DMS 273 (cell line): ENCODE data around the gene PTPN1.
"Not testable (repeated sequence)": the region's sequence is repeated elsewhere in the genome, so short reads cannot be mapped to it uniquely, and the experiment has no call there.

Source experiments
- DNase-seq: peaks from one replicate; lab custom pipeline; 2025; ENCODE audit not compliant: unreplicated experiment; lab: John Stamatoyannopoulos, UW

The PTPN1 gene

DNA sequence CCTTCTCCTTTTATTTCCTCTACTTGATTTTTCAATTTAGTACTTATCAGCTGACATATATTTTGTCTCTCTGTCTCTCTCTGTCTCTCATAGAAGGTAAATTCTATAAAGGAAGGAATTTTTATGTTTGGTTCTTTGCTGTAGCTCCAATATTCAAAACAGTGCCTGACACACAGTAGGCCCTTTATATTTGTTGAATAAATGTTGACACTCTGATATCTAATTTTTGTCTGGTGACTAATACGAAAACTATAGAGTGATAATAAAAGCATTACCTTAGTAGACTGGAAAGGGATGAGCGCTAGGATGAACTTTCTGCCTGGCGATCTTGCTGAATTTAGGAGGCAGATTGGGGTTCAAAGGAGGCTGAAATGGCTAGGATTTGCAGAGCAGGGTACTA is 42.8 kb downstream of the PTPN1 start:
- no peak for DNase-seq

DNA sequence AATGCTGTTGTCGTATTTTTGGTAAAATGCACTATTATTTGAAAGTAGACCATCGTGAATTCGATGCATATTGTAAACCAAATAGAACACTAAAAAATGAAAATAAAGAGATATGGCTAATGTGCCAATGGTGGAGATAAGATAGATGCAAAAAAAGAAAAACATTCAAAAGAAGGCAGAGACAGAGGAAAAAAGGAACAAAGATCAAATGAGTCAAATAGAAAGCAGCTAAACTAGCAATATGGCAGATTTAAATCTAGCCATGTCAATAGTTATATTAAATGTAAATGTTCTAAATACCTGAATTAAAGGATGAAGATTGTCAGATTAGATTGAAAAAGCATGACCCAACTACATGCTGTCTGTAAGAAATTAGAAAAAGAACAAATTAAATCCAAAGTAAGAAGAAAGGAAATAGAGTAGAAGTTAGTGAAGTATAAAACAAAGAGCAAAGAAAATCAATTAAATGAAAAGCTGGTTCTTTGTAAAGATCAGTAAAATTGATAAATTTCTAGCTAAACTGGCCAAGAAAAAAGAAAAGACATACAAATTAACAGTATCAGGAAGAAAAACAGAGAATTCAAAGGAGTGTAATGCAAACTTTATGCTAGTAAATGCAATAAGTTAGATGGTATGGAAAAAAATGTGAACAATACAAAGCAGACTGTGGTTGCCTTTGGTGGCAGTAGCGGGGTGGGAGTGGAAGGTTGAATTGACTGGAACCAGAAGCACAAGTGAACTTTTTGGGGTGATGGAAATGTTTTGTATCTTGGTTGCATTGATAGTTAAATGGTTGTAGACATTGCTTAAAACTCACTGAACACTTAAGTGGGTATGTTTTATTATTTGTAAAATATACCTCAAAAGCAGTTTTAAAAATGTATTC is 44.8 kb downstream of the PTPN1 start:
- no peak for DNase-seq

DNA sequence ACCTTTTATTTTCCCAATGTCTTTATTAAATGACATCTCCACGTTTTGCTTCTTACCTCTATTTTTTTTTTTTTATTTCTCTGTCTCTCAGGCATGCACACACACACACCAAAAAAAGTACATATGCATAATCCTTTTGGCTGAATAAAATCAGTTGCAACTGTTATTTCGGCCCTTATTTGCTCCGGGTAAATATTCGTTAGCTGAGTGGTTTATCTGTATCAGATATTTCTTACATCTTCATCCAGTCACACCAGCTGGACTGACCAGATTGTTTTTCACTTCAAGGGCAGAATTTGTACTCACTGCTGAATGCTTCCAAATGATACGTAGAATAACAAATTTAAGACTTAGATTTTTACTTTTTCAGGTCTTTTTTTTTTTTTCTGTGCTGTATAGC is 45.5 kb downstream of the PTPN1 start:
- no peak for DNase-seq

DNA sequence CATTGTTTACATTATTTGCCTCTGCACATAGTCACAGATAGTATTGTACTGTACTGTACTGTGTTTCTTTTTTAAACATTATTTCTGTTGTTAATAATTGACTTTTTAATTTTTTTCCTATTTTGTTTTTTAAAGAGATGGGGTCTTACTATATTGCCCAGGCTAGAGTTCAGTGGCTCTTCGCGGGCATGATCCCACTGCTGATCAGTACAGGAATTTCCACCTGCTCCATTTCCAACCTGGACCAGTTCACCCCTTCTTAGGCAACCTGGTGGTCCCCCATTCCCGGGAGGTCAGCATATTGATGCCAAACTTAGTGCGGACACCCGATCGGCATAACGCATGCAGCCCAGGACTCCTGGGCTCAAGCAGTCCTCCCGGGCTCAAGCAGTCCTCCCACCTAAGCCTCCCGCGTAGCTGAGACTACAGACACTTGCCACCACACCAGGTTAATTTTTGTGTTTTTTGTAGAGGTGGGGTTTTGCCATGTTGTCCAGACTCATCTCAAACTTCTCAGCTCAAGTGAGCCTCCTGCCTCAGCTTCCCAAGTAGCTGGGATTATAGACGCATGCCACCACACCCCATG is 47.5 kb downstream of the PTPN1 start:
- DNase-seq, result no peak

DNA sequence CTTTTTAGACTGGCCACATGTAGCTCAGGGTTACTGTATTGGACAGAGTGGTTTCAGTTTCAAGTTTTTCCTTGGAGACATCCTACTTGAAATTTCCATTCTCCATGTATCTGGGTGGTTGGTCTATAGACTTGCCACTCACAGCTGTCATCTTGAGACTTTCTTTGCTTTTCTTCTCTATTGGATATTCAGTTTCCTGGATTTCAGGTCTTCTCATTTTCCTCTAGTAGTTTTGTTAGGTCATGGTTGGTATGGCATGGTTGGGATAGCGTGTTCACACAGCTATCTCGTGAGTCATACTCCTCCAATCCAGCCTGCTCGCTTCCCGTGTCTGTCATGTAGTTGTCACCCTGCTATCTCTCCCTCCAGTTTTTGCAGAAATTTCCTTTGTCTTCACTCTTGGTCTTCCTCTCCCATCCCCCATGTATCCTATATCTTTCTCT is 48.3 kb downstream of the PTPN1 start:
- DNase-seq, result no peak

DNA sequence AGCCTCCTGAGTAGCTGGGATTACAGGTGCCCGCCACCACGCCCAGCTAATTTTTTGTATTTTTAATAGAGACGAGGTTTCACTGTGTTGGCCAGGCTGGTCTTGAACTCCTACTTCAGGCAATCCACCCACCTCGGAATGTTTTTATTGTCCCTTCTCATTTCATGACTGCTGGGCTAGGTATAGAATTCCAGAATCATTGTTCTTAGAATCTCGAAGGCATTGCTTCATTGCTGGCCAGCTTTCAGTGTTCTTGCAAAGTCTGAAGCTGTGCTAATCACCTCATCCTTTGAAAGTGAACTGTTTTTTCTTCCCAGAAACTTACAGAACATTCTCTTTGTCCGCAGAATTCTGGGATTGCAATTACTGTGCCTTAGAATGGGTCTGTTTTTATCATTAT is 49.0 kb downstream of the PTPN1 start:
- no peak for DNase-seq

DNA sequence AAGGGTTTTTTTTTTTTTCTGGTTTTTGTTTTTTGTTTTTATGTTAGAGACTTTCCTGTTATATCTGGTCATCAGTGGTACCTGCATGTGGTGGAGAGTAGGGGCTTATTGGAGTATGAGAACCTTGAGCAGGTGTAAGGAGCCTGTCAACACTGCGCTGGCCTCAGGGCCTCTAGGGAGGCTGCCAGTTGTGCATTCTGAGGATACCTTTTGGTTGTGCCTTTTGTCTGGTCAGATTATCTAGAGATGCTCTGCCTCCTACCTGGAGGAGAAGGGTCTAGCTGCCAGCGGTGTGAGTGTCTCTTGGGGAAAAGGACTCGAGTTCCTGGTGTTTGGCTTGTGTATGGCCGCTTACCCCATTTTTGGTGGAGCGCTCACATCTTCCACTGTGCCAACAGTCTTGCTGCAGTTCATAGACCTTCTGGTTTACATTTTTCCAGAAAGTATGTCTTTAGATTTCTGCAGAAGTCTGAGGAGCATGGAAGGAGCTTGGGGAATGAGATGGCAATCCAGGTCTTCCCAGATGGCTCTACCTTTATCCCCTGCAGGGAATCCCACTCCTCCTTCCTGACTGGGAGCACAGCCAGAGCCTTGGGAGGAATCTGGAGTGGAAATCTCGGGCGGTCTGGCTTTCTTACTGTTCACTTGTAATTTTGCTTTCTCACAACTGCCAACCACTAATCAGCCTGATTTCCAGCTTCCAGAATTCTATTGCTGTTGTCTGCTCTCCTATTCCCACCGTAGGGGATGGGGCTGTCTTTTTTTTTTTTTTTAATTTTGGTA is 49.9 kb downstream of the PTPN1 start:
- DNase-seq, result no peak

DNA sequence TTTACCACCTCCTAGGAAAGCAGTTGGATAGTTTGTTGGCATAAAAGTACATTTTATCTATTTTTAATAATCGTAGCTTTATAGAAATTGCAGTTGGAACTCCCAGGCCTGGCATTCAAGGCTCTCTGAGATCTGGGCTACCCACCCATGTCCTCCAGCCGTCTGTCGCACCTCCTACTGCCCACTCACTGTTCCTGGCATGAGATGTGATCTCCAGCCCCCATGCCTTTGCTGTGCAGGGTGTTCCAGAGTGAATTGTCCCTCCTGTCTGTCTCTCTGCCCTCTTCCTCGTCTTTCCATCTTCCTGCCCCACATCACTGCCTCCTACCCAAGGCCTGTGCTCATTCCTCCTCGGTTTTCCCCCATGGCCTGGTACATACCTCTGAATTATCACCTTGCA is 50.7 kb downstream of the PTPN1 start:
- DNase-seq, result no peak

DNA sequence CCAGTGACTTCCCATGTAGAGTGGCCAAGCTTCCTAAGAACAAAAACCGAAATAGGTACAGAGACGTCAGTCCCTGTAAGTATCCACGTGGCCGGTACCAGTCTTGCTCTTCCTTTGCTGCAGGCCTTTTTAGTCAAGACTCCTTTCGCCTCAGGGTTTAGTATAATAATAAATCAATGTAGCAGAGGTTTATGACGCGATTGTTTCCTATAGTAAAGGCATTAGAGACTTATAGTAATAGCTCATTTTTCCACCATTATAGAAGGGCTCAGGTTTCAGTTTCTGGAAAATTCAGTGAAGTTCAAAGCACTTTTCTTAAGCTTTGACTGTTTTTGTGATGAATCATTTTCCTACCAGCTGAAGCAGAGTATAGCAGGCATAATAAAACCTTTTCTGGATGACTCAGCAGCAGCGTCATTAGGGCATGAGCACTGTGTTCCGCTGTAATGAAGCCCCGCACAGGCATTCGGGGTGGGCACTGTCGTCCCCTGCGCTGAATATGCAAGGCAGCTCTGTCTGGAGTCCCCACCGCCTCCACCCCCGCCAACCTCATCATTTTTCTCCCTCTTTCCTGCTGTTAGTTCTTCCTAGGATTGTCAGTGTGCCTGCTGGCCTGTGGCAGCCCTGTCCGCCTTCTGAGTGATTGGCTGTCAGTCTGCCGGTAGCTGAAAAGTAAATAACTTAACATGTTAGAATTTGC is 51.3 kb downstream of the PTPN1 start:
- no peak for DNase-seq

DNA sequence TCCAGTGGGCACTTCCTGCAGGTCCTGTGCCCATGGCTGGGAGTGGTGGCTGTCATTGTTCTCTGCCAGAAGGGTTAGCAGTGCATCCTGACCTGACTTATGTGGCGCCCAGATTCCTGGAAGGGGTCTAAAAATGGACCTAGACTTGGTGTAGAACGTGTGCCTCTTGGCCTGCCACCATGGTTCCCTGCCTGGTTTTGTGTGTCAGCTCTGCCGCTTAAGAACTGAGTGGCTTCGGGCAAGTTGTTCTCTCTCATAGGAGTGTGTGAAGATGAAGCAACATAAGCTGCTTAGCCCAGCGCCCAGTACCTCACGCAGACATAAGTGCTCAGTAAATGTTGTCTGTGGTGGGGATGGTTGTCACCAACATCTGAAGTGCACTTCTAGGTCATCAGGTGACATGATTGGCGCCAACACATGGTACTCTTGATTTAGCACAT is 52.1 kb downstream of the PTPN1 start:
- DNase-seq, result no peak

DNA sequence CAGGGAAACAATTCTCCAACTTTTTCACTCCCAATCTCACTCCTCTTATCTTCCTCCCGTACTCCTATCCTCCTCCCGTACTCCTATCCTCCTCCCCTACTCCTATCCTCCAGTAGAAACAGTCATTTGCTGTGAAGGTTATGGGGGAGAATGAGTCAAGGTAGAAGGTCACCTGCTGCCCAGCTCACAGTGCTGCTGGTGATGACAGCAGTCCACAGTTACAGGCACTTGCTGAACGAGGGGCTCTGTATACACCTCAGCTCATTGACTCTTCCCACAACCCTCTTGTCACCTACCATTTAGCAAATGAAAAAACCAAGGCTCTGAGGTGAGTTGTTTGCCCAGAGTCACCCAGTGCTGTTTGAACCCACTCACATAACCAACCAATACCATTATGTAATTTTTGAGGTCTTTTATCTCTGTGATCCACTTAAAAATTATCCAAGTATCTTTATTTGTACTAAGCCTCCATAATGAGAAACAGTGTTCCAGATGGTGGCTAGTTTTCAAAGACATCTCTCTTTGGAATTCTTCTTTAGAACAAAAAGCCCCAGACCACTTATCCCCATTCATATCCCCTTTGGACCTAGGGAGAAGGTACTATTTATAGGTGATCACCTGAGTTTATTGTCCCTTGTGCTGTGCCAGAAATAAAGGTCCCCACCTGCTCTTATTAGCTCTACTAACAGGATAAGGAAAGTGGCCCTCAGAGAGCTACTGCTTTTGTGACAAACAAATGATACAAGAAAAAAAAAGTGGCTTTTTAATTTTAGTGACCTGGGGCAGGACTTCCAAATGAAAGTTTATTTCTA is 53.2 kb downstream of the PTPN1 start:
- DNase-seq, result no peak

DNA sequence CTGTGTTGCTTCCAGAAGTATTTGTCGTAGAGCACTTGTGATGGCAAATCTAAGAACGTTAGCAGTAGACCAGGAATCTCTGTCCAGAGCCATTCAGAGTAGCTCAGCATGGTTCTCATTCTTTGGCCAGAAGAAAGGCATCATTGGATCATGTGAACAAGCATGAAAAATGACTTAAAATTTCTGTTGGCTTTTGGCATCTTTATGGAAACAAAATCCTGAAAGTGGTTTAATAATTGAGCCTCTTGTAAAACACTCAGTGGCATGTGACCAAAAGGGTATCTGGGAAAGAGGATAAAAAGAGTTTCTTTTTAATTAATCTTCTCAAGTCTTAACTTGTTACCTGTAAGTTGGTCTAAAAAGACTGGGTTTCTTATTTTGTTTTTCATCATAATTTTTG is 55.2 kb downstream of the PTPN1 start:
- no peak for DNase-seq

DNA sequence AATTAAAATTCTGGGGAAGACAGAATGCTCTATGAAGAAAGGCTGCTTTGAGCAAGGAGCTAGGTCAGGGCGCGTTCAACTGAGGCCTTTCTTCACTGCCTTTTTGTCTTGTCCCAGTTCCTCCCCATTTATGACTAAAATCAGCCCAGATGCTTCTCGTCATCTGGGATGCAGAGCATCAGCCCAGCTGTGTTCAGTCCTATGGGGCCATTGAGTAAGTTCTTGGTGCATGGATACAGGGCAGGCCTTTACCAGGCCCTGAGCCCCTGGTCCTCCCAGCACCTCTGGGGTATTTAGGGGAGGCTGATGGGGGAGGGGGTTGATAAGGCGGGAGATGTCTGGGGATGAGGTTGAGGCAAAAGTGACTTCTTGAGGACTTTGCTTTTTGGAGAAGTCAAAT is 55.7 kb downstream of the PTPN1 start:
- DNase-seq, result no peak

DNA sequence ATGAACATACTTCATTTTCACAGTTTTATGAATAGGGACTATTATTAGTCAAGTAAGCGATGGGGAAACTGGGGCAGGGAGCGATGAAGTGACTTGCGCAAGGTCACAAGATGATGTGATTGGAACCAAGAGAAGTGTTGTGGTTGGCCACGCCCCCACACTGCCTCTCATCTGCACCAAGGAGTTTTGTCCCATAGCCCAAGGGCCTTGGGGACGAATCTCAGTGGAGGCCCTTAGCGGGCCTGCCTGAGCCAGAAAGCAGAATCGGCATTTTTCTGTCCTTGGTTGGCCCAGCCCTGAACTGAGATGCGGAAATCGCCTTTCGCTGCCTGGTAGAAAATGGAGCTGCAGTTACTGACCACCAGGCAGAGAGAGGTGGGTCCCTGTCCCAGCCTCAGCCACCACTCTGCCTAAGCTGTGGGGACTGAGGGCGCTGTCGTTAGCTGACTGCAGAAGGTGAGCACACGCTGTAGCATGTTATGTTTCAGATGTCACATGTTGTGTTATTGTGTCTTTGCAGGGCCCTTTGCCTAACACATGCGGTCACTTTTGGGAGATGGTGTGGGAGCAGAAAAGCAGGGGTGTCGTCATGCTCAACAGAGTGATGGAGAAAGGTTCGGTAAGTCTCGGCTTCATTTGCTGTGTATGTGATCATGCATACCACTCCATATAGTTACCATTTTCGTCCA is 57.8 kb downstream of the PTPN1 start:
- DNase-seq, result no peak

DNA sequence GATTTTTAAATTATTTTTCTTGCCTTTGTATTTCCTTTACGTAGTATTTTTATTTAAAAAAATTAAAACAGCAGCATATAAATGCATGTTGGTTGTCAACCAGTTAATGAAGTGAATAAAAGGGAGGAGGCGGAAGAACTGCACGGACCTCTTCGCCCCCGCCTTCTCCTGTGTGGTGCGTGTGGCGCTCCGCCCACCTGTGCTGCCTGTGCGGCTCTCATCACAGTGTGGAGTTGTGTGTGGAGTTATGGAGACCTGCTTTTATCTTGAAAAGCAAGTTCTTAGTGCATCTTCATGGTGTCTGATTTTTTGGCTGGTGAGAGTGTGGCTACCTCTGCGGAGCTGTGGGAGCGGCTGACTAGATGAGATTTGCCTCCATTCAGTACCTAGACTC is 58.4 kb downstream of the PTPN1 start:
- DNase-seq, result no peak

DNA sequence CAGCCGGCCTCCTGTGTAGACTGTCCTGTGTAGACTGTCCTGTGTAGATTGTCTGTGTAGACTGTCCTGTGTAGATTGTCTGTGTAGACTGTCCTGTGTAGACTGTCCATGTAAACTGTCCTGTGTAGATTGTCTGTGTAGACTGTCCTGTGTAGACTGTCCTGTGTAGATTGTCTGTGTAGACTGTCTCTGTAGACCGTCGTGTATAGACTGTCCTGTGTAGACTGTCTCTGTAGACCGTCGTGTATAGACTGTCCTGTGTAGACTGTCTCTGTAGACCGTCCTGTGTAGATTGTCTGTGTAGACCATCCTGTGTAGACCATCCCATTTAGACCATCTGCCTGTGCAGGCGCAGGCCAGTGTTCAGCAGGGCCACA is 59.3 kb downstream of the PTPN1 start:
- DNase-seq, result not testable (repeated sequence)

DNA sequence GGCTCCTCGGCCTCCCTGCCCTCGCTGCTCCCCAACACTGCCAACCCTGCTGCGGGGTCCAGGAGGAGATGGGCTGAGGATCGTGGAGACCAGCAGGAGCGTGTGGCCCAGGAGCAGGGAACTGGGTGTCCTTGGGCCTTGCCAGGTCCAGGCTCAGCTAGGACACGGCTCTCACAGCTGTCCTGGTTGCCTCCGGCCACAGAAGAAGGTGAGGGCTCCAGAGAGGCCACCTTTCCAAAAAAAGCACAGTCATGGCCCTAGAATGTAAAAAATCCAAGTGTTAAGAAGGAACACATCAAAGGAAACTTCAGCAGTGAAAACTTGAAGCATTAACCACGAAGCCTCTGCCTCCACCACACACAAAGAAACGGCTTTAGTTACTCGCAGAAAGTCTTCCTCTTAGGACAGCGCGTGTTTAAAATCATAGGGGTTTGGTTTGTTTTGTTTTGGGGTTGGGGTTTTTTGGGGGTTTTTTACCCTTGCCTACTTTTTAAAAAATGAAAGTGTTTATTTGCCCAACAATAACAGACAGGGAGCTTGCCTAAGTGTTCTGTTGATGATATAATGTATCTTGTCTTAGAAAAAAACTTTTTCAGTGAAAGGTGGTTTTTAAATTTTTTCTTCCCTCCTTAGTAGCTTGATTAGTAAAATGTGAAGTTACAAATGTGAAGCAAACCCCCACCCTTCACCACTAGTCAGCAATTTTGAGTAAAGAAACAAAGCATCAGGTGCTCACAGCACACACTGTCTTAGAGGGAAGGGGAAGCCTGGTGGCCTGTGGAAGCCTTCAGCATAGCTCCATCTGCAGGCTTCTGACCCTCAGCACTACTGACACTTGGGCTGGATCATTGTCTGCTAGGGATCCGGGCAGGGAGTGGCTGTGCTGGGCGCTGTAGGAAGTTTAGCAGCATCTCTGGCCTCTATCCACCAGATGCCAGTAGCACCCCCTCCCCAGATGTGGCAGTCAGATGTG is 60.0 kb downstream of the PTPN1 start:
- peak; percentile 32 for DNase-seq

DNA sequence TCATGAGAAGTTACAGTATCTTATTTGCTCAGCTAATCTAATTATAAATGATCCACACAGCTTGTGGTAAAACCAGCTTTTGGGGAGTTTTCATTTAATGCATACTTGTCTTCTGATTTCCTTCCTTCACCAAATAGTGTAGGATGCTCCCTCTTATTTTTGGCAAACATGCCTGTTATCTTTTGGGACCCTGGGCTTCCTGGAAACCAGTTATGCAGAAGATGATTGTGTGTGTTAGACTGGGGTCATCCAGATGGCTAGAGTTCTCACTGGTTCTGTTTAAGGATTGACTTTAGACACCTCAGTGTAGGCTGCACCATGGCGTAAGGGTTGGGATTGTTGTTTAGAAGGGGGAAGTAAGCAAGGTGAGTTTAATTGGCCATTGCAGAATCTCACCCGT is 61.3 kb downstream of the PTPN1 start:
- DNase-seq, result no peak
